Suprapubic skin (tissue), 3 donors: ENCODE data around the gene TGM3.

Experiments
- CTCF ChIP-seq, 2 donors: fragments of 200-600 bp in 1 of 2; fragments of 450-650 bp in 1 of 2; sonication (generic) in 1 of 2; IDR thresholded peaks; one replicate each; pipeline ENCODE4 v1.5.1; 2016 to 2019; ENCODE audit warnings: antibody characterized with exemption in 2 of 2, mild to moderate bottlenecking in 1 of 2, moderate library complexity in 1 of 2
- POLR2AphosphoS5 ChIP-seq, 3 donors: sonication (generic); formaldehyde crosslinking; IDR thresholded peaks; one replicate each; pipeline ENCODE4 v1.6.1; 2017; ENCODE audit warnings: antibody characterized with exemption in 3 of 3

GRCh38 chr20:2382833-2383232 lies 87.0 kb downstream of the TGM3 start:
- TF ChIP-seq CTCF (IDR thresholded peaks at IDR 0.05) (no peak), POLR2AphosphoS5 (IDR thresholded peaks at IDR 0.05) (no peak)
